GM19468 (cell line): ENCODE results near the gene MEGF11.
A peak's percentile ranks its signal among the peaks of the same experiment; 100 is the strongest.

Experiments
- ATAC-seq: cut with Tn5 transposase; IDR thresholded peaks from one replicate; pipeline ENCODE4 v1.9.1; 2021; ENCODE audit warnings: mild to moderate bottlenecking, moderate library complexity, moderate number of reproducible peaks; ENCODE audit not compliant: unreplicated experiment; ENCODE audit errors: extremely low read depth

MEGF11 gene

GRCh38 chr15:65939901-65940617 is 313.5 kb downstream of the MEGF11 start:
- no peak for ATAC-seq

- no peak for ATAC-seq
Measured at GRCh38 chr15:65938604-65939003, 314.9 kb downstream of the MEGF11 start.

GRCh38 chr15:65937476-65937875 is 316.1 kb downstream of the MEGF11 start:
- ATAC-seq = no peak

GRCh38 chr15:65937054-65937453 is 316.5 kb downstream of the MEGF11 start:
- no peak for ATAC-seq

GRCh38 chr15:65936282-65936681 is 317.3 kb downstream of the MEGF11 start:
- ATAC-seq = no peak

GRCh38 chr15:65935391-65935790 is 318.2 kb downstream of the MEGF11 start:
- ATAC-seq = no peak

GRCh38 chr15:65931221-65931620 is 322.3 kb downstream of the MEGF11 start:
- no peak for ATAC-seq

- no peak for ATAC-seq
Measured at GRCh38 chr15:65930134-65930533, 323.4 kb downstream of the MEGF11 start.

- no peak for ATAC-seq
Measured at GRCh38 chr15:65929573-65929972, 324.0 kb downstream of the MEGF11 start.

GRCh38 chr15:65927545-65927944 is 326.0 kb downstream of the MEGF11 start:
- ATAC-seq = no peak

- ATAC-seq = no peak
Measured at GRCh38 chr15:65926899-65927298, 326.7 kb downstream of the MEGF11 start.

- no peak for ATAC-seq
Measured at GRCh38 chr15:65926459-65926858, 327.1 kb downstream of the MEGF11 start.

GRCh38 chr15:65925338-65925737 is 328.2 kb downstream of the MEGF11 start:
- ATAC-seq = no peak

- ATAC-seq = no peak
Measured at GRCh38 chr15:65924004-65924403, 329.5 kb downstream of the MEGF11 start.

- no peak for ATAC-seq
Measured at GRCh38 chr15:65923264-65923663, 330.3 kb downstream of the MEGF11 start.

- ATAC-seq = no peak
Measured at GRCh38 chr15:65922621-65923020, 330.9 kb downstream of the MEGF11 start.

- no peak for ATAC-seq
Measured at GRCh38 chr15:65921780-65922179, 331.8 kb downstream of the MEGF11 start.

GRCh38 chr15:65920825-65921309 is 332.7 kb downstream of the MEGF11 start:
- peak; percentile 35 for ATAC-seq

GRCh38 chr15:65920121-65920520 is 333.4 kb downstream of the MEGF11 start:
- ATAC-seq = no peak

GRCh38 chr15:65919353-65919752 is 334.2 kb downstream of the MEGF11 start:
- no peak for ATAC-seq

- ATAC-seq = no peak
Measured at GRCh38 chr15:65918945-65919344, 334.6 kb downstream of the MEGF11 start.

- ATAC-seq = no peak
Measured at GRCh38 chr15:65918357-65918920, 335.1 kb downstream of the MEGF11 start.
